GM12892 (cell line): ENCODE data around the gene FRMPD2.

Source experiments
- POLR2A ChIP-seq: IDR thresholded peaks from 2 replicates; pipeline ENCODE4 v1.6.1; 2011; ENCODE audit warnings: low read depth, low read length, control low read depth
- POLR2AphosphoS5 ChIP-seq: IDR thresholded peaks from 2 replicates; pipeline ENCODE4 v1.6.1; 2011; ENCODE audit warnings: low read depth, low read length, control low read depth

GRCh38 chr10:48277093-48277492 lies 2.6 kb upstream of the FRMPD2 start:
- no peak for TF ChIP-seq POLR2A
- TF ChIP-seq POLR2AphosphoS5, result no peak
